GM19455 (cell line): ENCODE data around the gene ADAMTS1.

Experiments
- ATAC-seq: cut with Tn5 transposase; IDR thresholded peaks from one replicate; pipeline ENCODE4 v1.9.1; 2021; ENCODE audit not compliant: unreplicated experiment

Gene ADAMTS1

GRCh38 chr21:26845759-26846035, 488 bp upstream of the ADAMTS1 start:
- ATAC-seq, result no peak

GRCh38 chr21:26844258-26845065, 747 bp downstream of the ADAMTS1 start:
- ATAC-seq, result no peak

GRCh38 chr21:26843933-26844257, 1.3 kb downstream of the ADAMTS1 start:
- ATAC-seq, result no peak

- no peak for ATAC-seq
Measured at GRCh38 chr21:26842974-26843932, 2.0 kb downstream of the ADAMTS1 start.

GRCh38 chr21:26842300-26842699, 2.9 kb downstream of the ADAMTS1 start:
- ATAC-seq, result no peak

- no peak for ATAC-seq
Measured at GRCh38 chr21:26840912-26841311, 4.3 kb downstream of the ADAMTS1 start.

- no peak for ATAC-seq
Measured at GRCh38 chr21:26840201-26840600, 5.0 kb downstream of the ADAMTS1 start.

GRCh38 chr21:26837539-26837938, 7.7 kb downstream of the ADAMTS1 start:
- ATAC-seq, result no peak

- no peak for ATAC-seq
Measured at GRCh38 chr21:26836528-26836927, 8.7 kb downstream of the ADAMTS1 start.

GRCh38 chr21:26835714-26836265, 9.4 kb downstream of the ADAMTS1 start:
- ATAC-seq, result no peak

- no peak for ATAC-seq
Measured at GRCh38 chr21:26835027-26835713, 10.0 kb downstream of the ADAMTS1 start.

- ATAC-seq, result no peak
Measured at GRCh38 chr21:26834181-26834905, 10.9 kb downstream of the ADAMTS1 start.

GRCh38 chr21:26833460-26833939, 11.7 kb downstream of the ADAMTS1 start:
- no peak for ATAC-seq

GRCh38 chr21:26833011-26833410, 12.2 kb downstream of the ADAMTS1 start:
- no peak for ATAC-seq

GRCh38 chr21:26832546-26832945, 12.7 kb downstream of the ADAMTS1 start:
- no peak for ATAC-seq

- ATAC-seq, result no peak
Measured at GRCh38 chr21:26826801-26827200, 18.4 kb downstream of the ADAMTS1 start.

- ATAC-seq, result no peak
Measured at GRCh38 chr21:26820509-26820908, 24.7 kb downstream of the ADAMTS1 start.

GRCh38 chr21:26819740-26820324, 25.4 kb downstream of the ADAMTS1 start:
- no peak for ATAC-seq

GRCh38 chr21:26818906-26819305, 26.3 kb downstream of the ADAMTS1 start:
- no peak for ATAC-seq

GRCh38 chr21:26815197-26815596, 30.0 kb downstream of the ADAMTS1 start:
- no peak for ATAC-seq
